GM18951 (cell line): ENCODE data around the gene EEF1A2.

Source experiments
- POLR2A ChIP-seq: IDR thresholded peaks from 4 replicates; pipeline ENCODE4 v1.6.1; 2011; ENCODE audit warnings: mild to moderate bottlenecking; ENCODE audit not compliant: insufficient read length, insufficient read depth; ENCODE audit errors: extremely low read depth
- in situ Hi-C: fragments of 300-500 bp; cut with MboI; formaldehyde crosslinking; loops from one replicate; pipeline ENCODE4 v1.12.0; 2022; ENCODE audit warnings: low sequenced_read_pairs, mixed read lengths, inconsistent platforms; ENCODE audit not compliant: unreplicated experiment

EEF1A2 gene

DNA sequence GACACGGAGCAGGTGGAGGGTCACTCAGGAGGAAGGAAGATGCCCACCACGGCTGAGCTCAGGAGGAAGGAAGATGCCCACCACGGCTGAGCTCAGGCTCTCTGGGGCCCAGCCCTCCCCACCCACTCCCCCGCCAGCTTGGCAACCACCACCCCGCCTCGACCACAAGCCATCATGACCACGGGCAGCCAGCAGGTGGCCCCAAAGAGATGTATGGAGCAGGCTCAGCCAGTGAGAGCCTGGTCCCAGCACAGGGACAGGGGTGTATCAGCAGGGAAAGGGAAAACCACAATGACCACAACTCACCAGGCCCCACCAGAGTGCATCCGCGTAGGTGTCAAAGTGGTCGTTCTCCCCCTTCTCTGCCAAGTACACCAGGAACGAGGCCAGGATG, 56.8 kb downstream of the EEF1A2 start:
- TF ChIP-seq POLR2A = no peak
- in situ Hi-C loops = no loop called here

DNA sequence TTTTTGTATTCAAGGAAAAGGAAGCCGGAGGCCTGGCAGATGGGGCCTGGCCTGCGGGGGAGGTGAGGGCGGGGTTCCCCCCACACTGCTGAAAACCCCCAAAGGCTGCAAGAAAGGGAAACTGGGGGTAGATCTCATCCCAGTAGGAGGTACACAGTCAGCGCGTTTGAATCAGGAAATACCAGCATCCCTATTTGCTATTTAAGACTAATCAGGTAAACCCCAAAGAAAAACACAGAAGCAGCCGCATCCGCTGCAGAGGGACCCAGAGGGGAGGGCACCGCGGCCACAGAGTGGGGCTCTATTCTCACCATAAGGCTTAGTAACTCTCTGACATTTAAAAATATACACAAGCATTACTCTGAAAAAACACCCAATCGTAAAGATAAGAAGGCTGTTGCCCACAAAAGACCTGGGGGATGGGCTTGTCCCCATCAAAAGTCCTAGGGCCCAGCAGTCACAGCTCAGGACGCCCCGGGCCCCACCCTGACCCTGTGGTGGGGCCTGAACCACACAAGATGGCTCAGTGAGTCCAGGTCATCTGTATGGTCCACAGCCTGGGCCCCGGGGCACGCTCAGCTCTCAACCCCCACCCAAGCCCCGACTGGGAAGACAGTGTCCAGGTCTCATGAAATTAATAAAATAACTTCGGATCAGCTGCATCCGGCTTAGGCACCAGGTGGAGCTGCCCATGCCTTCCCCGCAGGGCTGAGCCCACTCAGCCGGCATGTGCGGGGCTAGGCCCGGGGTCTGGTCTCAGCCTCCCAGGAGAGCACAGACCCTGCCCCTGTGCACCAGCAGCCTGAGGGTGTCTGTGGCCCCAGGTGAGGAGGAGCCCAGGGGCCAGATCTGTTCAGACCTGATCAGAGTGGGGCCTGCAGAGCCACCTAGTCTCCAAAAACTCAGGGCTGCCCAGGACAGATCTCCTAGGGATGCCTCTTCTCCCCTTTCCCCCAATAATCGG, 57.5 kb downstream of the EEF1A2 start:
- no peak for TF ChIP-seq POLR2A
- in situ Hi-C loops = no loop called here

DNA sequence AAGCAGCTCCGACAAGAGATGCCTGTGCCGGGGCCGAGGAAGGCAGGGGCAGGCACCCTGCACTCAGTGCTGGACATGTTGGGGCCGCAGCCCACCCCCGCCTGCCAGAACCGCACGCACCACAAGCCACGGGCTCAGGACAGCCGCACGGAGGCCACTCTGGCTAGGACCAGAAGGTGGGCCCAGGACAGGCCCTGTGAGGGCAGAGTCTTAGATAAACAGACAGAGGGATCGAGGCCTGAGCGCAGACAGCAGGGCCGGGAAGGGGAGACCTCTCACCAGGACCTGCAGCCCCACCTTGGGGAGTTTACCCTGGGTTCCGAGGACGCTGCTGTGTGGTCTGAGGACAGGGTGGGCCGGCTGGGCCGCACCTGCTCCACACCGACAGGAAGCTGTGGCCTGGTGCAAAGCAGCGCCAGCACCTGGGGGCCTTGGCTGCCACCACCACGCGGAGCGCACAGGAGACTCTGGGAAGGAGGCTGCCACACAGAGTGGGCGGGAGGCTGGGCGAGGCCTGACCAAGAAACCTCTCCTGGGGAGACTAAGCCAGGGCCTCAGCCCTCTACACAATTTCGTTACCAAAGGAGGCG, 58.4 kb downstream of the EEF1A2 start:
- no peak for TF ChIP-seq POLR2A
- in situ Hi-C loops = no loop called here

DNA sequence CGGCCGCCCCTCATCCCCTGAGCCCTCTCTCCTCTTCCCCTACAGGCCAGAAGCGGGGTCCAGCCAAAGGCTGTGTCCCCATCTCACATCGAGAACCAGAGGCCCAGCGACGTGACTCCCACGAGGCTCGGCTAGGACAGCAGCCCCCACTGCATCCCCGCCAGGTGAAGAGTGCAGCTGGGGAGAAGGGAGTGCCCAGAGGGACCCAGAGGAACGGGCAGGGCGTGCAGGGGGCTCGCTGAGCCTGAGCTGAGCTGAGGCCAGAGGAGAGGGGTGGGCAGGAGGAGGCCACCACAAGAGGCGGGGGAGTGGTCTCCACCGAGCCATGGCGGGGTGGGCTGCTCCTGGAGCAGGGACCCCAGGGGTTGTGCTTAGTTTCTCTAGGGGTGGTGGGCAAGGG, 59.0 kb downstream of the EEF1A2 start:
- TF ChIP-seq POLR2A = no peak
- in situ Hi-C loops = no loop called here

DNA sequence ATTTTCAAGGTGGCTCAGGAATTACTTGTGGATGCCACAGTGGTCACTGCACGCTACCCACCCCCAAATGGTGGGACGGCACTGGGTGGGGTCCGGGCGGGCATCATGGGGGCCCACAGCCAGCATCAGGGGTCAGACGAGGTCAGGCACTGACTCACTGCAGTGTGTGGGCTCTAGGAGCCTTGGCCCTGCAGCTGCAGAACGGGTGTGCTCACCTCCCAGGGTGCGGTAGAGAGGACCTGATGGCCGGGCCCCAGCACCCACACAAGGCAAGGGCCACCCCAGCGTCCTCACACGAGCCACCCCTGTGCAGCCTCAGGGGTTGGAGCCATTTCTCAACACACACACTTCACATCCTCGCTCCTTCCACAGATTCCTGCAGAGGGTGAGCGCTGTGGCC, 60.8 kb downstream of the EEF1A2 start:
- no peak for TF ChIP-seq POLR2A
- in situ Hi-C loops = no loop called here
